Suprapubic skin (tissue), 4 donors: Measurements from ENCODE around the gene SPRED2. TPM values are rescaled to one million over a fixed set of nuclear protein-coding genes. Genes with fewer than 3 reads are reported as not detected.
"Not testable (repeated sequence)": the region's sequence is repeated elsewhere in the genome, so short reads cannot be mapped to it uniquely, and the experiment has no call there.

ENCODE experiments used
- DNase-seq, 2 donors: peaks; one replicate each; pipeline ENCODE4 v3.0.0-alpha.2; 2019; ENCODE audit warnings: low spot score in 2 of 2
- H3K27ac ChIP-seq: fragments of 200-600 bp; sonication (generic); one replicate; pipeline ENCODE4 v1.5.1; 2019
- H3K27me3 ChIP-seq: fragments of 200-600 bp; sonication (generic); one replicate; pipeline ENCODE4 v1.5.1; 2019
- H3K36me3 ChIP-seq: fragments of 200-600 bp; sonication (generic); one replicate; pipeline ENCODE4 v1.5.1; 2019
- H3K4me1 ChIP-seq: fragments of 200-600 bp; sonication (generic); one replicate; pipeline ENCODE4 v1.5.1; 2019
- H3K4me3 ChIP-seq: fragments of 200-600 bp; sonication (generic); one replicate; pipeline ENCODE4 v1.5.1; 2019; ENCODE audit warnings: mild to moderate bottlenecking
- H3K9me3 ChIP-seq: fragments of 200-600 bp; sonication (generic); one replicate; pipeline ENCODE4 v1.5.1; 2019
- EP300 ChIP-seq: sonication (generic); formaldehyde crosslinking; IDR thresholded peaks from one replicate; pipeline ENCODE4 v1.6.1; 2017; ENCODE audit warnings: antibody characterized with exemption
- POLR2A ChIP-seq, 2 donors: fragments of 450-650 bp; IDR thresholded peaks; one replicate each; pipeline ENCODE4 v1.6.1; 2017; ENCODE audit warnings: antibody characterized with exemption in 2 of 2, mild to moderate bottlenecking in 2 of 2, moderate library complexity in 2 of 2
- POLR2AphosphoS5 ChIP-seq, 3 donors: sonication (generic); formaldehyde crosslinking; IDR thresholded peaks; one replicate each; pipeline ENCODE4 v1.6.1; 2017; ENCODE audit warnings: antibody characterized with exemption in 3 of 3
- WGBS: methylation state at CpG from one replicate; pipeline ENCODE4 v1.1.5; 2018; 5-methylcytosine and 5-hydroxymethylcytosine counted together
- total RNA-seq, 4 donors: library from RNA; depleted of rRNA; stranded (reverse); fragments of >200 nt; gene quantifications; one replicate each; pipeline ENCODE4 v1.1.0, GENCODE V29; 2016
- TF ChIP-seq, protein P1 (sequence below), 2 donors: fragments of 200-600 bp in 1 of 2; fragments of 450-650 bp in 1 of 2; sonication (generic) in 1 of 2; IDR thresholded peaks; one replicate each; pipeline ENCODE4 v1.5.1; 2016 to 2019; ENCODE audit warnings: antibody characterized with exemption in 2 of 2, mild to moderate bottlenecking in 1 of 2, moderate library complexity in 1 of 2

The SPRED2 gene
- total RNA-seq, 4 donors from 2014 or later, result 17.8 to 27.5 (median 18.7) TPM

DNA sequence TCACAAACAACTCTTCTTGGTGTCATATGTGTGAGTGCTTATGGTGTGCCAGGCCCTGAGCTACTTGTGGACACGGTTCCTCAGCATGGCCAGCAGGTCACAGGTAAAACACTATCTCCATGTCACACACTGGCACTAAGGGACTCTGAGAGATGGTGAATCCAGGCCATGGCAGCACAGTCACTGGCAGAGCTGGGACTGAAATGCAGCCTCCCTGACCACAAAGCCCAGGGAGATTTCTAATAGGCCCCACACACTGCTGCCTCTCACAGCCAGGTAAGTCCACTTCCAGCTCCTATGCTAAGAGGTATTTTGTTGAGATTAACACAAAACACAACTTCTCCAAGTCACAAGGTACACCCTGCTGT, 112.7 kb downstream of the SPRED2 start:
- Histone ChIP-seq H3K36me3 (peaks cover 5% of the 10 kb centered on the region), H3K27me3 (no peaks in the 10 kb centered on the region), H3K4me1 (peaks cover 14% of the 10 kb centered on the region), H3K27ac (no peak overlapping the region), H3K4me3 (no peak overlapping the region), H3K9me3 (no peaks in the 10 kb centered on the region)
- WGBS, result 92% methylated on average over 1 of the region's 1 CpG
- TF ChIP-seq EP300 (no peak), POLR2A (IDR thresholded peaks at IDR 0.05) (no peak), POLR2AphosphoS5 (IDR thresholded peaks at IDR 0.05) (no peak)
- TF ChIP-seq, protein P1, sequence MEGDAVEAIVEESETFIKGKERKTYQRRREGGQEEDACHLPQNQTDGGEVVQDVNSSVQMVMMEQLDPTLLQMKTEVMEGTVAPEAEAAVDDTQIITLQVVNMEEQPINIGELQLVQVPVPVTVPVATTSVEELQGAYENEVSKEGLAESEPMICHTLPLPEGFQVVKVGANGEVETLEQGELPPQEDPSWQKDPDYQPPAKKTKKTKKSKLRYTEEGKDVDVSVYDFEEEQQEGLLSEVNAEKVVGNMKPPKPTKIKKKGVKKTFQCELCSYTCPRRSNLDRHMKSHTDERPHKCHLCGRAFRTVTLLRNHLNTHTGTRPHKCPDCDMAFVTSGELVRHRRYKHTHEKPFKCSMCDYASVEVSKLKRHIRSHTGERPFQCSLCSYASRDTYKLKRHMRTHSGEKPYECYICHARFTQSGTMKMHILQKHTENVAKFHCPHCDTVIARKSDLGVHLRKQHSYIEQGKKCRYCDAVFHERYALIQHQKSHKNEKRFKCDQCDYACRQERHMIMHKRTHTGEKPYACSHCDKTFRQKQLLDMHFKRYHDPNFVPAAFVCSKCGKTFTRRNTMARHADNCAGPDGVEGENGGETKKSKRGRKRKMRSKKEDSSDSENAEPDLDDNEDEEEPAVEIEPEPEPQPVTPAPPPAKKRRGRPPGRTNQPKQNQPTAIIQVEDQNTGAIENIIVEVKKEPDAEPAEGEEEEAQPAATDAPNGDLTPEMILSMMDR (IDR thresholded peaks at IDR 0.05), result no peak
- no peak for DNase-seq

DNA sequence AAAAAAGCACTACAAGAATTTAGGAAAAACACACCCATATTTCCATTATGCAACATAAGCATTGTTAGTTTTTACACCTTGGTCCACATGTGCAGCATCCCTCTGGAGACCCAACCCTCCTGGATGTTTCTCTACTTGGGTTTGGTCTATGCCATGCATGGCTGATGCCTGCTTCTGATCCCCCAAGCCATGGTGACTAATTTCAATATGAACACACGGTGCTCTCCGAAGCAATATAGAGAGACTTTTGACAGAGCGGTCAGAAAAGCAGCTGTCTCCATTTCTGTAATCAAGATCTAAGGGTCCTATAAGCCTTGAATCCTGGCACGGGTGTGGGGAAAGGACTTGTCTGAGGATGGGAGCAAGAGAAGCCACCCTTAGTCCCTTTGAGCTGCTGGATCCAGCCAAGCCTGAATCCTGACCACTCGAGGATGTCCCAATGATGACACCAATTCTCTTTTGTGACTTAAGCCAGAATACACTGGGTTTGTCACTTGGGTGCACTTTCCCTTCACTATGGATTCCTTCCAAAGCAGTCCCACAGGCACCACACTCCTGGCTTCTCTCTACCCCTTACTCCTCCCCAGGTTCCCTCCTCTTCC, 113.2 kb downstream of the SPRED2 start:
- no peaks in the 10 kb centered on the region for H3K27me3 ChIP-seq
- TF ChIP-seq POLR2A (IDR thresholded peaks at IDR 0.05) (no peak), POLR2AphosphoS5 (IDR thresholded peaks at IDR 0.05) (no peak), EP300 (no peak)
- TF ChIP-seq, protein P1 (IDR thresholded peaks at IDR 0.05), result no peak
- no peaks in the 10 kb centered on the region for H3K9me3 ChIP-seq
- 96% methylated on average over 5 of the region's 5 CpGs for WGBS
- peaks cover 14% of the 10 kb centered on the region for H3K4me1 ChIP-seq
- H3K4me3 ChIP-seq, result no peak overlapping the region
- DNase-seq, result no peak
- peaks cover 7% of the 10 kb centered on the region for H3K36me3 ChIP-seq
- H3K27ac ChIP-seq, result no peak overlapping the region

DNA sequence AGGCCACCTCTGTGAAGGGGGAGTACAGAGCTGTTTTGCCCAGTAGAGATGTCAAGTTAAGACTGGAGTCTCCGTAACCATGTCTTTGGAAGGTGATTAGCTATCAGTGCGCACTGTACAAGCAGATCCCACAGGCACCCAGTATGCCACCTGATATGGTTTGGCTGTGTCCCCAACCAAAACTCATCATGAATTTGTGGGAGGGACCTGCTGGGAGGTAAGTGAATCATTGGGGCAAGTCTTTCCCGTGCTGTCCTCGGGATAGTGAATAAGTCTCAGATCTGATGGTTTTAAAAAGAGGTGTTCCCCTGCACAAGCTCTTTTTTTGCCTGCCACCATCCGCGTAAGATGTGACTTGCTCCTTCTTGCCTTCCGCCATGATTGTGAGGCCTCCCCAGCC, 114.6 kb downstream of the SPRED2 start:
- H3K36me3 ChIP-seq, result peaks cover 20% of the 10 kb centered on the region
- peaks cover 14% of the 10 kb centered on the region for H3K4me1 ChIP-seq
- H3K27me3 ChIP-seq, result no peaks in the 10 kb centered on the region
- TF ChIP-seq EP300, result no peak
- TF ChIP-seq, protein P1 (IDR thresholded peaks at IDR 0.05), result no peak
- TF ChIP-seq POLR2A (IDR thresholded peaks at IDR 0.05), result no peak
- no peak for TF ChIP-seq POLR2AphosphoS5 (IDR thresholded peaks at IDR 0.05)
- H3K27ac ChIP-seq, result no peak overlapping the region
- peak in 1 of 2 donors; percentile 20 for DNase-seq
- H3K9me3 ChIP-seq, result no peaks in the 10 kb centered on the region
- WGBS, result 88% methylated on average over 7 of the region's 7 CpGs
- H3K4me3 ChIP-seq, result no peak overlapping the region

DNA sequence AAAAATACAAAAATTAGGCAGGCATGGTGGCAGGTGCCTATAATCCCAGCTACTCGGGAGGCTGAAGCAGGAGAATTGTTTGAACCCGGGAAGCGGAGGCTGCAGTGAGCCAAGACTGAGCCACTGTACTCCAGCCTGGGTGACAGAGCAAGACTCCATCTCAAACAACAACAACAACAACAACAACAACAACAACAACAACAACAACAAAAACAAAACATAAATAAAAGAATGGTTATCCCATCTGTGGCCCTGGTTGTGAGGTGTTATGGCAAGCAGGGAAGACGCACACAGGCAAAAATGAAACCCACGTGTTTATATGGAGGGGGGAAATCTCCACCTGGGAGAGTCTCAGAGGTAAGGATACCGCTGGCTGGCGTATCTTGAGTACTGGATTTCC, 115.0 kb downstream of the SPRED2 start:
- Histone ChIP-seq H3K36me3 (peaks cover 25% of the 10 kb centered on the region), H3K4me1 (peaks cover 14% of the 10 kb centered on the region)
- not testable (repeated sequence) for H3K27me3 ChIP-seq, H3K9me3 ChIP-seq, H3K4me3 ChIP-seq, H3K27ac ChIP-seq
- WGBS, result 92% methylated on average over 7 of the region's 7 CpGs
- peak in 1 of 2 donors; percentile 7 for DNase-seq

DNA sequence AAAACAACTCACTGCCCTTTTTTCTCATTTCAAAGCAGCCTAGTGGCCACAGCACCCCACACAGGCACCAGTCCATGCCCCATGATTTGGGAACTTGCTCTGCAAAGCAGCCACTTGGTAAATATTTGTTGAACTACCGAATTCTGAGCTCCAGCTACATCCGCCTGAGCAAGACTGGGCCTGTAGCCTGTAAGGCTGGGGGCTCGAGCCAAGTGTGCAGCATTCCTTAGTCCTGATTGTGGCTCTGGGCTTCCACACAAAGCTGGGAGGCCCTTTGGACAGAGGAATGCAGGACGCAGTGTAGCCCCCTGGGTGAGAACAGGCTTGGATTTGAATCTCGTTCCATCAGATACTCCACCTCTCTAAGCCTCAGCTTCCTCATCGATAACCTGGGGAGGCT, 116.3 kb downstream of the SPRED2 start:
- Histone ChIP-seq H3K4me1 (peaks cover 14% of the 10 kb centered on the region), H3K27me3 (no peaks in the 10 kb centered on the region), H3K27ac (peak overlapping the region; percentile 57), H3K36me3 (peaks cover 37% of the 10 kb centered on the region), H3K9me3 (no peaks in the 10 kb centered on the region), H3K4me3 (no peak overlapping the region)
- whole genome bisulfite sequencing, result 24% methylated on average over 6 of the region's 6 CpGs
- TF ChIP-seq, protein P1 (IDR thresholded peaks at IDR 0.05), result no peak
- TF ChIP-seq EP300 (no peak), POLR2AphosphoS5 (IDR thresholded peaks at IDR 0.05) (no peak), POLR2A (IDR thresholded peaks at IDR 0.05) (no peak)
- DNase-seq, result no peak
